Measurements from ENCODE around the gene HAGH.
"Not testable (repeated sequence)": the region's sequence is repeated elsewhere in the genome, so short reads cannot be mapped to it uniquely, and the experiment has no call there.

The HAGH gene

GRCh38 chr16:1810106-1810505 is 16.5 kb downstream of the HAGH start:
- DNase-seq (ENCODE audit: low read depth): no peak

GRCh38 chr16:1809281-1809801 is 17.3 kb downstream of the HAGH start:
- DNase-seq (ENCODE audit: low read depth): no peak

GRCh38 chr16:1808691-1809090 is 17.9 kb downstream of the HAGH start:
- no peak for DNase-seq (ENCODE audit: low read depth)

GRCh38 chr16:1807626-1808025 is 19.0 kb downstream of the HAGH start:
- no peak for DNase-seq (ENCODE audit: low read depth)

GRCh38 chr16:1800701-1801100 is 25.9 kb downstream of the HAGH start:
- no peak for DNase-seq (ENCODE audit: low read depth)

GRCh38 chr16:1799263-1799662 is 27.4 kb downstream of the HAGH start:
- DNase-seq (ENCODE audit: low read depth): not testable (repeated sequence)

GRCh38 chr16:1794908-1795666 is 31.5 kb downstream of the HAGH start:
- no peak for DNase-seq (ENCODE audit: low read depth)

- DNase-seq (ENCODE audit: low read depth): no peak
Observed at GRCh38 chr16:1794221-1794871, 32.3 kb downstream of the HAGH start.

- no peak for DNase-seq (ENCODE audit: low read depth)
Observed at GRCh38 chr16:1793578-1794220, 32.9 kb downstream of the HAGH start, which contains the start of gene IGFALS. TSS of gene IGFALS (minus strand) at chr16:1793705. CDS start at chr16:1793652, 53 bp downstream.

GRCh38 chr16:1792836-1793577 is 33.6 kb downstream of the HAGH start:
- DNase-seq (ENCODE audit: low read depth): no peak

GRCh38 chr16:1791943-1792812 is 34.4 kb downstream of the HAGH start:
- DNase-seq (ENCODE audit: low read depth): no peak

- DNase-seq (ENCODE audit: low read depth): no peak
Observed at GRCh38 chr16:1791256-1791942, 35.2 kb downstream of the HAGH start.

- DNase-seq (ENCODE audit: low read depth): no peak
Observed at GRCh38 chr16:1790611-1791255, 35.9 kb downstream of the HAGH start.

GRCh38 chr16:1790261-1790610 is 36.4 kb downstream of the HAGH start:
- no peak for DNase-seq (ENCODE audit: low read depth)

GRCh38 chr16:1789643-1790045 is 37.0 kb downstream of the HAGH start:
- DNase-seq (ENCODE audit: low read depth): no peak

GRCh38 chr16:1788708-1789100 is 37.9 kb downstream of the HAGH start:
- no peak for DNase-seq (ENCODE audit: low read depth)

GRCh38 chr16:1788095-1788707 is 38.4 kb downstream of the HAGH start:
- no peak for DNase-seq (ENCODE audit: low read depth)

- DNase-seq (ENCODE audit: low read depth): no peak
Observed at GRCh38 chr16:1787322-1788094, 39.1 kb downstream of the HAGH start.

GRCh38 chr16:1787056-1787321 is 39.6 kb downstream of the HAGH start:
- DNase-seq (ENCODE audit: low read depth): no peak

All from fibroblast of gingiva (primary cell).